Measurements from ENCODE around the gene TFPI.

The TFPI gene

GRCh38 chr2:187504312-187504921 is 49.8 kb downstream of the TFPI start:
- DNase-seq (ENCODE audit: low spot score), result no peak

- DNase-seq (ENCODE audit: low spot score), result no peak
Measured at GRCh38 chr2:187503700-187504099, 50.5 kb downstream of the TFPI start.

DNA sequence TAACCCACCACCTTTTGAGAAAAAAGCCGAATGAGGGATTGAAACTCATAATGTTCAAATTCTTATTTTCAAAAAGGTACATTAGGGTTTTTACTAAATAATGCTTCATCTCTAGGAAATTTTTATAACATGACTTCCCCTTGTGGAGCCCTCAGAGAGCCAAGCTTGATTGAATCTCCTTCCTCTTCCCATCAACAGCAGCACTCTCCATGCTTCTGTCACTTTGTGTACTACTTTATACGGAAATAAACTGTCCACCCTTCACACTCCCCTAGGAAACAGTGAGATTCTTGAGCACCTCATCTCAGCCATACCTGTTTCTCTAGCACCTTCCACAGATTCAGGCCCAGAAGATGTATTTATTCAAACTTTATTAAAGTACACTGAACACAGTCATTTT is 51.8 kb downstream of the TFPI start:
- DNase-seq (ENCODE audit: low spot score), result no peak

- no peak for DNase-seq (ENCODE audit: low spot score)
Measured at GRCh38 chr2:187500585-187501359, 53.5 kb downstream of the TFPI start.

GRCh38 chr2:187499941-187500532 is 54.2 kb downstream of the TFPI start:
- no peak for DNase-seq (ENCODE audit: low spot score)

DNA sequence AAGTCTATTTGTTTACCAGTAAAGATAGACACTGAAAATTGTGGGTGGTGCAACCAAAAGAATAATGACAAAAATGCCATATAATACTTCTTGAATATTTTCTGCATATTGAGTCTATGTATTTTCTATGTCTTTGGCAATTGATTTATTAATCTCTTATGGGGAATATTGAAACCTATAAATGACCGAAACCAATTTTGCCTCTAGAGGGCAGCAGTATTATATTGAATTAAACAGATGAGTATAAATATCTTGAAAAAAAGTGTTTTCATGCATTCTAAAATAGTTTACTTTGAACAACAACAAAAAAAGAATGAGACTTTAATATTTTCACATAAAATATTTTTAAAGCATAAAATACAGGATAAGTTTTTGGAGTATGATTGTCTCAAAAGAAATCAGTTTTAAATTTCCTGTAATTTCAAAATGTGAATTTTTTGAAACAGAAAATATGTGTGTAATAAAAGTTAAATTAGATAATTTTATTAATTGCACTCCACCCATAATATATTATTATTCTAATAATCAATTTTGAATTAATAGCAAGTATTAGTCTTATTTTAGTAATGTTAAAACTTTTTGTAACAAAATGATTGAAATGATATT is 56.3 kb downstream of the TFPI start:
- no peak for DNase-seq (ENCODE audit: low spot score)

DNA sequence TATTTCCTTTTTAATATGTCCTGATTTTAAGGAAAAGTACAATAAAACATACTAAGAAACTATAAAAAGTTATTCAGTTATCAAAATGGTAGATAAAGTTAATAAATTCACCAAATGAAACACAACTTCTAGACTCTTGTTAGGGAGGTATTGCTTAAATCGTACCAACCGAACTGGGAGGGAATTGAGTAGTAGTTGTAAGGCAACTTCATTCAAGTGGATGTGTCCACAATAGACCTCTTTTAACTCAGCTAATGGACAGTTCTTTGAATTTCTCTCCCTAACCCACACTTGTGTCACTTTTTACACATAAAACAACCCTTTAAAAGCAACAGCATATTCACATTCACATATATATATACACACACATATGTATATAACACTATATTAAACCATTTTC is 57.1 kb downstream of the TFPI start:
- no peak for DNase-seq (ENCODE audit: low spot score)

- DNase-seq (ENCODE audit: low spot score), result no peak
Measured at GRCh38 chr2:187495324-187495723, 58.9 kb downstream of the TFPI start.

GRCh38 chr2:187493877-187494568 is 60.2 kb downstream of the TFPI start:
- no peak for DNase-seq (ENCODE audit: low spot score)

DNA sequence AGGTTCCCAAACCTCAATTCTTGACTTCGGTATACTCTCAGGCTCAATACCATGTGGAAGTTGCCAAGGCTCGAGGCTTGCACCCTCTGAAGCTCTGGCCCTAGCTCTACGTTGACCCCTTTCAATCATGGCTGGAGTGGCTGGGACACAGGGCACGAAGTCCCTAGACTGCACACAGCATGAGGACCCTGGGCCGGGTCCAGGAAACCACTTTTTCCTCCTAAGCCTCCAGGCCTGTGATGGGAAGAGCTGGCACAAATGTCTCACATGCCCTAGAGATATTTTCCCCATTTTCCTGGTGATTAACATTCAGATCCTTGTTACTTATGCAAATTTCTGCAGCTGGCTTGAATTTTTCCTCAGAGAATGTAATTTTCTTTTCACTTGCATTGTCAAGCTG is 61.1 kb downstream of the TFPI start:
- DNase-seq (ENCODE audit: low spot score), result no peak

GRCh38 chr2:187486241-187486640 is 68.0 kb downstream of the TFPI start:
- DNase-seq (ENCODE audit: low spot score), result no peak

DNA sequence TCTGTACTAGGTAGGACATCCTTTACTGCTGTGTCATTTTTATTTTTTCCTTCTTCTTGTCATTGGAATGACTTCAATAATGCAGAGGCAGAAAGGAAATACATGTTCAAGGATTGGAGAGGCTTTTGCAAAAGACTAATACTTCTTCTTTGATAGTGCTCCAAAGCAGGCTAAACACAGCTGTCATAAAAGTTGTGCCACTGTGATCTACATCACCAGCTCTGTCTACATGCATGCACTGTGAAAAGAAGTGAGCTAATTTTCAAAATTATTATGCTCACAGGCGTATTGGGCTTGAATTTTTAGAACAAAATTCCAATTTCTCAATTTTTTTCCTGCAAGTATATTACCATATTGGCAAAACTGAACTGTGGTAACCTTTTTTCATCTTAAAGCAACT is 68.7 kb downstream of the TFPI start:
- DNase-seq (ENCODE audit: low spot score), result no peak

DNA sequence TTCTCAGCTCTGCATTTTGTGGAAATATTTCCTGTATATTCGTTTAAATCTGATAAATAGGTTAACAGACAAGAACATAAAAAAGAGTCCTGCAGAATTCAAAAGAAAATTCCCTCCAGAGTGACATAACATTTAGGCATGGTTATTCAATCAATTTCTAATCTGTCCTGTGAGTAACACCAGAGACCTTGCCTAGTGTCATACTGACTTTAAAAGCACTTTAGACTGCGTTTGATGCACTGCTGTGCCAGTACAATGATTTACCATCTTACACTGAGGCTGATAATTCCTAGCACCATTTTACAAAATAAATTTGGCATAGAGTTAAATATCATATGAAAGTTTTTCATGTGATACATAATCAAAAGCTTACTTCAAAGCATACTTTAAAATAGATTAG is 70.7 kb downstream of the TFPI start:
- no peak for DNase-seq (ENCODE audit: low spot score)

DNA sequence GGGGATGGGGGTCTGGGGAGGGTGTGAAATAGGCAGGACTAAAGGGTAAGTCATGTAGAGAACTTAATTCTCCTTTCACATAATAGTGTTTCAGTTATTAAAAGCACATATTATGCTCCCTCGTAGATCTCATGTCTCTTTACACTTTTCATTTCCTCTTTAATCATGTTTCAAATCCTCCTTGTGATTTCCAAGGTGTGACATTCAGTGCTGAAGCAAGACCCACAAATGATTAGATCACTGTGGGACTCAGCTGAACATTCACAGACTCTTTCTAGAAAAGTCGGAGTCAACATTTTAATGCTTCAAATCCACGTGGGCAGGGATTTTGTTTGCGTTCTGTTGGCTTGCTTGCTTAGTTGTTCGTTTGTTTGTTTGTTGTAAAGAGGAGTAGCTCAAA is 71.4 kb downstream of the TFPI start:
- DNase-seq (ENCODE audit: low spot score), result no peak

- no peak for DNase-seq (ENCODE audit: low spot score)
Measured at GRCh38 chr2:187481543-187481942, 72.7 kb downstream of the TFPI start.

DNA sequence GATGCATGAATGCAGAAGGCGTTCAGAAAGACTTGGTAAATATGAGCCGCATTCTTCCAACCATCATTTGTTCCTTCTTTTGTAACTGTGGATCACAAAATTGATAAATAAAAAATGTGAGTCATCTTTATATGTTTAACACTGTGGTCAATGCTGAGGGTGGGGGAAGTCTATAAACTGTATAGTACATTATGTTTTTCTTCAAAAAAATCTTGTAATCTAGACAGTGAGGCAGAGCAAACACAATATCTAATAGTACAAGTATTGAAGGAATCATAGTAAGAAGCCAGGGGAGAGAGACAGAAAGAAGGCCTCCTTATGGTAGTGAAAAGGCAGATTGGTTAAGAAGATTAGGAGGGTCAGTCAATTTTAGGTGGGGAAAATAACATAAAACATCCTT is 75.5 kb downstream of the TFPI start:
- no peak for DNase-seq (ENCODE audit: low spot score)

GRCh38 chr2:187477051-187477450 is 77.2 kb downstream of the TFPI start:
- DNase-seq (ENCODE audit: low spot score), result no peak

DNA sequence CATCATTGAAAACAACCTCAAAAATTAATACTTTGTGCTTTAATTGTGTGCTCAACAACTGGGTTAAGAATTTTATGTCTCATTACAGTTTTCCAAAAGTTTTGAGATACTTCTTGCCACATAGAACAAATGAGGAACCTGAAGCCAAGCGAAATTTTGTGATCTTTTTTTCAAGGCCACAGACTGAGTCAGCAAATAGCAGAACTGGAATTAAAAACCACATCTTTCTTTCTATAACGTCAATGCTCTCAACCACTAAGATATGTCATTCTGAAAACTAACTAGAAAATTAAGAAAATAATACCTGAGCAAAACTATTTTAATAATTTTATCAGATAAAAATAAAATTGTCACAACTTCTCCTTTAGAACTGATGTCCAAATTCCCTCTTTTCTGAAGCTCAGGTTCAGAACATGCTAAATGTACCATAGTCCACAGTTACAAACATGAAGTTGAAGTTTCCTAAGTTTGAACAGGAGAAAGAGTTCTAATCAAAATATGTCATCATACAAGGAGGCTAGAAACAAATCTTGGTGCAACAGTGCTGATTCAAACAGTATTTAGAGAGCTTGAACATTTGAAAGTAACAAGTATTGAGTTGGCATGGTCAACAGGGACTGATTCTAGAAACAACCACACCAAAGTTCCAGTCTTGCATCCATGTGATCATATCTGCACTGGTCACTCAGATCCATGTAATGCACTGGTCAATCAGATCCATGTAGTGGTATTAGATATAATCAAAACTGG is 78.6 kb downstream of the TFPI start:
- no peak for DNase-seq (ENCODE audit: low spot score)

- DNase-seq (ENCODE audit: low spot score), result no peak
Measured at GRCh38 chr2:187470698-187471097, 83.5 kb downstream of the TFPI start.

GRCh38 chr2:187469538-187469937 is 84.7 kb downstream of the TFPI start:
- DNase-seq (ENCODE audit: low spot score), result no peak

GRCh38 chr2:187468262-187468661 is 86.0 kb downstream of the TFPI start:
- DNase-seq (ENCODE audit: low spot score), result no peak
